CD14-positive monocyte (primary cell): ENCODE data around the gene GNG2. TPM values are rescaled to one million over a fixed set of nuclear protein-coding genes. Genes with fewer than 3 reads are reported as not detected.

Experiments used
- DNase-seq, 3 donors: peaks; one replicate each; pipeline ENCODE4 v3.0.0-alpha.2; 2011 to 2022
- H2AFZ ChIP-seq: 2 replicates; pipeline ENCODE4 v1.6.0; 2012; ENCODE audit warnings: mild to moderate bottlenecking, low read depth, low read length, inconsistent platforms; ENCODE audit not compliant: insufficient read depth, poor library complexity, severe bottlenecking
- H3K27ac ChIP-seq, 2 donors: 1 replicate in 1 of 2; 2 replicates in 1 of 2; pipeline ENCODE4 v1.5.1; 2012 to 2013; ENCODE audit warnings: low read length in 2 of 2, control low read depth in 1 of 2, inconsistent platforms in 1 of 2, low read depth in 1 of 2, mild to moderate bottlenecking in 1 of 2
- H3K27me3 ChIP-seq, 2 donors: one replicate each; pipeline versions ENCODE4 v1.6.0 to v1.6.1; 2011 to 2013; ENCODE audit warnings: low read length in 2 of 2; ENCODE audit not compliant: control insufficient read depth in 2 of 2, insufficient read depth in 2 of 2
- H3K36me3 ChIP-seq, 2 donors: replicated peaks in 1 of 2; 1 replicate in 1 of 2; 2 replicates in 1 of 2; pipeline versions ENCODE4 v1.5.1 to v1.6.1; 2012 to 2013; ENCODE audit warnings: low read length in 2 of 2, control low read depth in 1 of 2, inconsistent platforms in 1 of 2, mild to moderate bottlenecking in 1 of 2; ENCODE audit not compliant: insufficient read depth in 2 of 2, control insufficient read depth in 1 of 2
- H3K4me1 ChIP-seq, 2 donors: 1 replicate in 1 of 2; 2 replicates in 1 of 2; pipeline versions ENCODE4 v1.5.1 to v1.6.1; 2012 to 2013; ENCODE audit warnings: low read length in 2 of 2, control low read depth in 1 of 2, inconsistent platforms in 1 of 2, mild to moderate bottlenecking in 1 of 2, moderate library complexity in 1 of 2; ENCODE audit not compliant: insufficient read depth in 2 of 2, control insufficient read depth in 1 of 2
- H3K4me2 ChIP-seq: replicated peaks from 2 replicates; pipeline ENCODE3; 2012; ENCODE audit warnings: low read length, moderate library complexity, mild to moderate bottlenecking; ENCODE audit not compliant: poor library complexity, severe bottlenecking; ENCODE audit errors: extremely low read depth
- H3K4me3 ChIP-seq, 3 experiments: fragments of 200-600 bp in 1 of 3; sonication (generic) in 1 of 3; replicated peaks in 1 of 3; 1 replicate in 2 of 3; 2 replicates in 1 of 3; pipeline ENCODE4 v1.5.1; 2011 to 2013; ENCODE audit warnings: low read length in 3 of 3, mild to moderate bottlenecking in 3 of 3, control low read depth in 2 of 3, low read depth in 2 of 3, inconsistent platforms in 1 of 3, moderate library complexity in 1 of 3
- H3K79me2 ChIP-seq: 2 replicates; pipeline ENCODE4 v1.6.0; 2012; ENCODE audit warnings: mild to moderate bottlenecking, control low read depth, inconsistent platforms, low read length, moderate library complexity; ENCODE audit not compliant: insufficient read depth
- H3K9ac ChIP-seq: 2 replicates; pipeline ENCODE4 v1.6.0; 2017; ENCODE audit warnings: low read length, mild to moderate bottlenecking; ENCODE audit not compliant: insufficient read depth, poor library complexity, severe bottlenecking
- H3K9me3 ChIP-seq, 2 donors: replicated peaks in 1 of 2; 1 replicate in 1 of 2; 2 replicates in 1 of 2; pipeline versions ENCODE4 v1.5.1 to v1.6.1; 2012 to 2013; ENCODE audit warnings: low read length in 2 of 2, control low read depth in 1 of 2; ENCODE audit not compliant: control insufficient read depth in 1 of 2, insufficient read depth in 1 of 2
- H4K20me1 ChIP-seq: 2 replicates; pipeline ENCODE4 v1.6.0; 2012; ENCODE audit warnings: mild to moderate bottlenecking, low read length, control low read depth, moderate library complexity; ENCODE audit not compliant: insufficient read depth
- H3K27ac Mint-ChIP-seq, 7 donors: one replicate each; pipeline ENCODE4 v1.8.0; 2020; ENCODE audit warnings: mild to moderate bottlenecking in 7 of 7, mixed read lengths in 7 of 7, moderate library complexity in 6 of 7, inconsistent platforms in 2 of 7
- H3K27me3 Mint-ChIP-seq, 3 donors: one replicate each; pipeline ENCODE4 v1.8.0; 2021 to 2022; ENCODE audit warnings: low read depth in 3 of 3, mild to moderate bottlenecking in 3 of 3, mixed read lengths in 3 of 3, moderate library complexity in 3 of 3, inconsistent platforms in 1 of 3
- H3K36me3 Mint-ChIP-seq, 2 donors: one replicate each; pipeline ENCODE4 v1.8.0; 2020; ENCODE audit warnings: mixed read lengths in 2 of 2, inconsistent platforms in 1 of 2, mild to moderate bottlenecking in 1 of 2
- H3K4me1 Mint-ChIP-seq: one replicate; pipeline ENCODE4 v1.8.0; 2020; ENCODE audit warnings: mild to moderate bottlenecking, mixed read lengths
- H3K4me3 Mint-ChIP-seq, 2 donors: one replicate each; pipeline ENCODE4 v1.8.0; 2020; ENCODE audit warnings: mild to moderate bottlenecking in 2 of 2, mixed read lengths in 2 of 2, moderate library complexity in 1 of 2
- H3K9me3 Mint-ChIP-seq, 7 donors: one replicate each; pipeline ENCODE4 v1.8.0; 2020 to 2022; ENCODE audit warnings: mixed read lengths in 7 of 7, mild to moderate bottlenecking in 6 of 7, moderate library complexity in 6 of 7, inconsistent platforms in 2 of 7
- WGBS: methylation state at CpG from one replicate; pipeline ENCODE4 v1.1.5; 2013; ENCODE audit warnings: missing lambda C conversion rate; ENCODE audit not compliant: insufficient coverage; 5-methylcytosine and 5-hydroxymethylcytosine counted together
- intact Hi-C, 2 donors: fragments of 100-400 bp; cut with micrococcal nuclease; formaldehyde crosslinking; loops; one replicate each; pipeline versions ENCODE4 v1.15.0 to v1.15.1; 2023
- polyA plus RNA-seq, 3 donors: library from polyadenylated mRNA; depleted of rRNA in 1 of 3; unstranded in 2 of 3; stranded (reverse) in 1 of 3; fragments of 300-500 nt in 2 of 3; fragments of >200 nt in 1 of 3; fragmentation: Illumina TruSeq in 2 of 3; gene quantifications; 1 replicate in 2 of 3; 2 replicates in 1 of 3; pipeline ENCODE4 v1.2.3, GENCODE V29; 2012 to 2021
- TF ChIP-seq, protein P1 (sequence below): fragments of 200-600 bp; IDR thresholded peaks from one replicate; pipeline ENCODE4 v1.8.0; 2022; ENCODE audit warnings: antibody characterized with exemption, mild to moderate bottlenecking

Gene GNG2
- polyA plus RNA-seq, 3 donors: 42.7 to 151 (median 146) TPM

DNA sequence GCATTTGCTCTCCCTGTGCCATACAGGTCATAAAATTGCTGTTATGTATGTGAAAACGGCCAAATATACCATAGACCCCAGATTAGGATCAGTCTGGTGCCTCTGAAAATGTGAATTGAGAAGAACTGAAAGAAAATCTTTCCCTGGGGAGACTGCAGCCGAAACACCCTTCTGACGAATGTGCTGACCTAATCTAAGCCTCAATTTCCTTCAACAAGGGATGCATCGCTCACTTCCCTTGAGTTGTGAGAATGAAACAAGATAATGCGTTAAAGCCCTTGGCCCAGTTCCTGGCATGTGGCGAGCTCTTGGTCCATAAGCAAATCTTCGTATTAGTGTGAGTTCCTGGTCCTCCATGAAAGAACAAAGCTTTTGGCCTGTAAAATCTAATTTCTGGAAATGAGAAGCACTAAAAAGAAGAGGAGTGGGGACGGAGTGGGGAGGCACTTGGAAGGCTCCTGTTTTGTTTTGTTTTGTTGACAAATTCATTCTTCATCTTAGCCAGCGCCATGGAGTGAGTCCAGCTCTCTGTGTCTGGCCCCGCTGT is 79.4 kb downstream of the GNG2 start:
- no peak overlapping the region for H3K4me3 Mint-ChIP-seq
- whole genome bisulfite sequencing: 84% methylated on average over 4 of the region's 10 CpGs

DNA sequence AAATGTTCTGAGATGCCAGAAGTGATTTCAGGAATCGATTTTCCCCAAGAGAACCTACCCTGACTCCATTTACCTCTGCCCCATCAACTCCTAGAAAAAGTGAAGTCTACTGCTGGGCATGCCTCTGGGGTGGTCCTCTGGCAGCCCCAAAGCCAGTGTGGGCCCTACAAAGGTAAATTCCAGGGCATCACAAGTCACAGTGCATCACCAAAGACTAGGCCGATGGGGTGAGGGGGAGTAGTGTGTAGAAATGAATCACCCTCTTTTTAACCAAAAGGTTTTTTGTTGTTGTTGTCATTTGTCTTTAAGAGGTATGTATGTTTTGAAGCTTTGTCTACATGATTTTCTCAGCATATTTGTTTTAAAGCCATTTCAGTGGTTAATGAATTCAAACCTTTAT is 82.6 kb downstream of the GNG2 start:
- TF ChIP-seq, protein P1, sequence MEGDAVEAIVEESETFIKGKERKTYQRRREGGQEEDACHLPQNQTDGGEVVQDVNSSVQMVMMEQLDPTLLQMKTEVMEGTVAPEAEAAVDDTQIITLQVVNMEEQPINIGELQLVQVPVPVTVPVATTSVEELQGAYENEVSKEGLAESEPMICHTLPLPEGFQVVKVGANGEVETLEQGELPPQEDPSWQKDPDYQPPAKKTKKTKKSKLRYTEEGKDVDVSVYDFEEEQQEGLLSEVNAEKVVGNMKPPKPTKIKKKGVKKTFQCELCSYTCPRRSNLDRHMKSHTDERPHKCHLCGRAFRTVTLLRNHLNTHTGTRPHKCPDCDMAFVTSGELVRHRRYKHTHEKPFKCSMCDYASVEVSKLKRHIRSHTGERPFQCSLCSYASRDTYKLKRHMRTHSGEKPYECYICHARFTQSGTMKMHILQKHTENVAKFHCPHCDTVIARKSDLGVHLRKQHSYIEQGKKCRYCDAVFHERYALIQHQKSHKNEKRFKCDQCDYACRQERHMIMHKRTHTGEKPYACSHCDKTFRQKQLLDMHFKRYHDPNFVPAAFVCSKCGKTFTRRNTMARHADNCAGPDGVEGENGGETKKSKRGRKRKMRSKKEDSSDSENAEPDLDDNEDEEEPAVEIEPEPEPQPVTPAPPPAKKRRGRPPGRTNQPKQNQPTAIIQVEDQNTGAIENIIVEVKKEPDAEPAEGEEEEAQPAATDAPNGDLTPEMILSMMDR: no peak
- Mint-ChIP-seq H3K9me3 (peaks cover 3 to 20% (median 6%) of the 10 kb centered on the region in 7 donors), H3K27ac (peak overlapping the region in 1 of 7 donors; percentile 38), H3K4me1 (no peaks in the 10 kb centered on the region), H3K27me3 (no peaks in the 10 kb centered on the region), H3K4me3 (no peak overlapping the region), H3K36me3 (peaks cover 27 to 29% of the 10 kb centered on the region in 2 donors)
- no peak overlapping the region for H3K27ac ChIP-seq
- intact Hi-C loops: no loop called here
- H3K9ac ChIP-seq: no peak overlapping the region
- H3K4me2 ChIP-seq: no peak overlapping the region
- H2AFZ ChIP-seq: no peak overlapping the region
- 100% methylated on average over 1 of the region's 2 CpGs for WGBS
- H3K36me3 ChIP-seq: peaks cover 0 to 16% of the 10 kb centered on the region in 2 donors
- no peaks in the 10 kb centered on the region for H3K27me3 ChIP-seq
- H3K9me3 ChIP-seq: peaks cover 0 to 6% of the 10 kb centered on the region in 2 donors
- H3K4me1 ChIP-seq: no peaks in the 10 kb centered on the region
- peaks cover 38% of the 10 kb centered on the region for H4K20me1 ChIP-seq
- H3K79me2 ChIP-seq: peaks cover 6% of the 10 kb centered on the region
- no peak overlapping the region for H3K4me3 ChIP-seq
- DNase-seq: no peak

More for the DNA sequence above, 79.4 kb downstream of the GNG2 start:
- no peaks in the 10 kb centered on the region for H3K4me1 ChIP-seq
- no peak overlapping the region for H3K4me3 ChIP-seq
- TF ChIP-seq, protein P1: no peak
- no peaks in the 10 kb centered on the region for H3K27me3 ChIP-seq
- no peak overlapping the region for H2AFZ ChIP-seq
- peaks cover 61% of the 10 kb centered on the region for H4K20me1 ChIP-seq
- Mint-ChIP-seq H3K27me3 (peaks cover 0 to 2% (median 0%) of the 10 kb centered on the region in 3 donors), H3K36me3 (peaks cover 17 to 21% of the 10 kb centered on the region in 2 donors), H3K27ac (peak overlapping the region in 1 of 7 donors; percentile 42), H3K9me3 (peaks cover 0 to 5% (median 0%) of the 10 kb centered on the region in 7 donors), H3K4me1 (no peaks in the 10 kb centered on the region)
- H3K36me3 ChIP-seq: peaks cover 0 to 16% of the 10 kb centered on the region in 2 donors
- no peak for DNase-seq
- no peak overlapping the region for H3K9ac ChIP-seq
- peaks cover 17% of the 10 kb centered on the region for H3K79me2 ChIP-seq
- intact Hi-C loops: no loop called here
- no peak overlapping the region for H3K4me2 ChIP-seq
- H3K27ac ChIP-seq: no peak overlapping the region
- no peaks in the 10 kb centered on the region for H3K9me3 ChIP-seq
